SK-N-MC (cell line): ENCODE data around the gene NXN.

Source experiments
- EZH2 ChIP-seq: fragments of 200-600 bp; sonication (generic); IDR thresholded peaks from one replicate; pipeline ENCODE4 v1.6.1; 2017; ENCODE audit warnings: antibody characterized with exemption
- POLR2AphosphoS5 ChIP-seq: IDR thresholded peaks from 2 replicates; pipeline ENCODE4 v1.6.1; 2012; ENCODE audit warnings: mild to moderate bottlenecking, low read depth, low read length, borderline replicate concordance

DNA sequence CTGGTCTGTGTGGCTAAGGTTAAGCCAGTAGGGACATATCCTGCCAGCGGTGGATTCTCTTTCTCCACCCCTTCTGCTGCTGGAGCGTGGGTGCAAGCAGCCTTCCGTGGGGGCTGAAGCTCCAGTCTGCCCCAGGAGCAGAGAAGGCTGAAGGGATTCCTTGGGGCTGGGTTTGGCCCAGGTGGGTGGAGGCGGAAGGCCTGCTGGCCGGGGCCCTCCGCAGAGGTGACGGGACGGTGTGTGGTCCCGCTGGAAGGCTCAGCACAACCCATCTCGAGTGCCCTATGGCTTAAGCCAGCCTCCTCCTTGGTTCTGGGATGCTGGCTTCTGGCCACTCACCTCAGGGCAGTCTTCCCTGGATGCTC is 30.5 kb upstream of the NXN start:
- TF ChIP-seq POLR2AphosphoS5 = no peak
- no peak for TF ChIP-seq EZH2
